ENCODE data around the gene KRT72. TPM values are rescaled to one million over a fixed set of nuclear protein-coding genes. Genes with fewer than 3 reads are reported as not detected.

Gene KRT72
- total and polyA plus RNA-seq, 2 experiments from 2014 or later, result not detected

GRCh38 chr12:52641468-52641867 is 40.2 kb upstream of the KRT72 start:
- no peaks in the 10 kb centered on the region for H3K27me3 Mint-ChIP-seq (ENCODE audit: insufficient read depth, low read depth, poor library complexity)
- no peaks in the 10 kb centered on the region for H3K9me3 Mint-ChIP-seq
- Histone ChIP-seq H3K36me3 (ENCODE audit: insufficient read depth) (no peaks in the 10 kb centered on the region), H3K4me3 (no peak overlapping the region), H3K9me2 (ENCODE audit: insufficient read depth) (no peaks in the 10 kb centered on the region), H3K27me3 (ENCODE audit: insufficient read depth) (no peaks in the 10 kb centered on the region), H3K4me2 (no peak overlapping the region), H3K79me2 (replicated peaks; ENCODE audit: insufficient read depth) (no peaks in the 10 kb centered on the region), H4K20me1 (replicated peaks; ENCODE audit: insufficient read depth) (no peaks in the 10 kb centered on the region), H3K27ac (ENCODE audit: low read depth) (no peak overlapping the region), H3F3A (replicated peaks; ENCODE audit: low read depth) (no peaks in the 10 kb centered on the region), H2AFZ (no peak overlapping the region), H3K4me1 (ENCODE audit: insufficient read depth) (no peaks in the 10 kb centered on the region)
- H3K27ac Mint-ChIP-seq, result no peak overlapping the region
- DNase-seq (ENCODE audit: low spot score) (no peak), ATAC-seq (no peak)
- TF ChIP-seq CTCF (conservative IDR thresholded peaks at IDR 0.05; ENCODE audit: low read depth in 2 of 2), result no peak
- TF ChIP-seq ETS1 (IDR thresholded peaks at IDR 0.05), result no peak
- TF ChIP-seq ZNF114 (CRISPR knock-in tag; IDR thresholded peaks at IDR 0.05), result no peak
- TF ChIP-seq NANOG (IDR thresholded peaks at IDR 0.05; ENCODE audit: borderline replicate concordance), result no peak
- no peak for TF ChIP-seq REST (IDR thresholded peaks at IDR 0.05; ENCODE audit: unreplicated experiment)
- no peak for TF ChIP-seq POLR2AphosphoS5 (IDR thresholded peaks at IDR 0.05; ENCODE audit: low read depth)
- no peak for TF ChIP-seq EZH2phosphoT487 (IDR thresholded peaks at IDR 0.05; ENCODE audit: unreplicated experiment)
- no peak for TF ChIP-seq ZNF331 (CRISPR knock-in tag; IDR thresholded peaks at IDR 0.05; ENCODE audit: low read depth)
- TF ChIP-seq EZH2 (IDR thresholded peaks at IDR 0.05; ENCODE audit: low read depth, unreplicated experiment), result no peak
- no peak for TF ChIP-seq STAT1 (IDR thresholded peaks at IDR 0.05; ENCODE audit: unreplicated experiment)
- TF ChIP-seq ZNF462 (CRISPR knock-in tag; IDR thresholded peaks at IDR 0.05), result no peak
- TF ChIP-seq CREB1 (CRISPR knock-in tag; IDR thresholded peaks at IDR 0.05; ENCODE audit: low read depth), result no peak
- no peak for TF ChIP-seq JUNB (IDR thresholded peaks at IDR 0.05; ENCODE audit: unreplicated experiment)
- H3K4me1 Mint-ChIP-seq, result no peaks in the 10 kb centered on the region
- H3K4me3 Mint-ChIP-seq, result no peak overlapping the region
- H3K36me3 Mint-ChIP-seq (ENCODE audit: low read depth), result no peaks in the 10 kb centered on the region

Data from GM23338 (cell line).